Measurements from ENCODE around the gene PRR36. TPM values are rescaled to one million over a fixed set of nuclear protein-coding genes. Genes with fewer than 3 reads are reported as not detected.

PRR36 gene
- total and polyA plus RNA-seq, 10 of the 15 experiments (the other 5 are each of a cell fraction or from before 2014, with no cell fraction given) = 0.04 TPM; not detected in 9

- no peak for TF ChIP-seq IRF5 (IDR thresholded peaks at IDR 0.05; ENCODE audit: borderline replicate concordance)
- TF ChIP-seq IRF4 (IDR thresholded peaks at IDR 0.05; ENCODE audit: low read depth, low read length) = peak; percentile 65; the same call in 1 of the 2 replicates
- no peak for TF ChIP-seq BACH1 (IDR thresholded peaks at IDR 0.05; ENCODE audit: borderline replicate concordance)
- TF ChIP-seq SIX5 (IDR thresholded peaks at IDR 0.05; ENCODE audit: low read depth, low read length, severe bottlenecking) = no peak
- no peak for TF ChIP-seq CHD2 (IDR thresholded peaks at IDR 0.05; ENCODE audit: borderline replicate concordance, low read depth, low read length)
- no peak for TF ChIP-seq SUPT20H (IDR thresholded peaks at IDR 0.05; ENCODE audit: borderline replicate concordance, control insufficient read depth, low read depth, low read length)
- no peak for TF ChIP-seq CEBPZ (IDR thresholded peaks at IDR 0.05; ENCODE audit: low read depth, low read length)
- TF ChIP-seq FOXK2 (IDR thresholded peaks at IDR 0.05) = no peak
- TF ChIP-seq NR2F1 (conservative IDR thresholded peaks at IDR 0.05) = no peak
- 0 out of 2 replicates have a peak, but pooled peaks have one; percentile 27 for TF ChIP-seq MTA2 (IDR thresholded peaks at IDR 0.05; ENCODE audit: low read depth)
- no peak for TF ChIP-seq E2F4 (IDR thresholded peaks at IDR 0.05; ENCODE audit: low read depth, low read length)
- TF ChIP-seq ZBED1 (IDR thresholded peaks at IDR 0.05; ENCODE audit: borderline replicate concordance) = no peak
- TF ChIP-seq BCL3 (IDR thresholded peaks at IDR 0.05; ENCODE audit: borderline replicate concordance, insufficient read depth, low read depth, low read length, poor library complexity, severe bottlenecking) = peak; percentile 36
- TF ChIP-seq PAX8 (IDR thresholded peaks at IDR 0.05) = no peak
- TF ChIP-seq BRCA1 (IDR thresholded peaks at IDR 0.05; ENCODE audit: low read depth, low read length) = no peak
- no peak for TF ChIP-seq SREBF1 (IDR thresholded peaks at IDR 0.05; ENCODE audit: low read length)
- TF ChIP-seq SMAD5 (IDR thresholded peaks at IDR 0.05; ENCODE audit: low read depth) = no peak
- TF ChIP-seq JUNB (IDR thresholded peaks at IDR 0.05) = peak; percentile 65
- peak; percentile 44; the same call in 1 of the 3 replicates for TF ChIP-seq POU2F2 (IDR thresholded peaks at IDR 0.05; ENCODE audit: borderline replicate concordance, low read depth, low read length)
- no peak for TF ChIP-seq MLLT1 (IDR thresholded peaks at IDR 0.05)
- no peak for TF ChIP-seq HCFC1 (IDR thresholded peaks at IDR 0.05; ENCODE audit: low read length)
- TF ChIP-seq ESRRA (IDR thresholded peaks at IDR 0.05; ENCODE audit: low read length) = no peak
- TF ChIP-seq ATF2 (IDR thresholded peaks at IDR 0.05; ENCODE audit: low read length) = peak; percentile 80
These were observed 54.9 kb downstream of the PRR36 start (continued) for GRCh38 chr19:7819337-7819736.
